ENCODE data around the gene IFNG. TPM values are rescaled to one million over a fixed set of nuclear protein-coding genes. Genes with fewer than 3 reads are reported as not detected.

The IFNG gene
- total RNA-seq, 3 donors from 2014 or later = 61.8 to 920 (median 807) TPM

DNA sequence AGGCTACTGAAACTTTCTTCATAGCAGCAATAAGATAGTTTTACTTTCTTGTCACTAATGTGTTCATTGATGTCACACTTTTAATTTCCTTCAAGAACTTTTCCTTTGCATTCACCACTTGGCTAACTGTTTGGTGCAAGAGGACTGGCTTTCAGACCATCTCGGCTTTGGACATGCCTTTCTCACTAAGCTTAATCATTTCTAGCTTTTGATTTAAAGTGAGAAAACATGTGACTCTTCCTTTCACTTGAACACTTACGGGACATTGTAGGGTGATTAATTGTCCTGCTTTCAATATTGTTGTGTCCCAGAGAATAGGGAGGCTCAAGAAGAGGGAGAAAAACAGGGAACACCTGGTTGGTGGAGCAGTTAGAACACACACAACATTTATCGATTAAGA lies 41.9 kb downstream of the IFNG start:
- no peak for ATAC-seq
- Mint-ChIP-seq H3K36me3 (ENCODE audit: insufficient read depth) (no peaks in the 10 kb centered on the region), H3K9me3 (no peaks in the 10 kb centered on the region), H3K4me1 (ENCODE audit: low read depth) (peaks cover 27% of the 10 kb centered on the region), H3K4me3 (peak overlapping the region; percentile 45), H3K27me3 (ENCODE audit: low read depth) (peaks cover 2% of the 10 kb centered on the region)
- DNase-seq = no peak

DNA sequence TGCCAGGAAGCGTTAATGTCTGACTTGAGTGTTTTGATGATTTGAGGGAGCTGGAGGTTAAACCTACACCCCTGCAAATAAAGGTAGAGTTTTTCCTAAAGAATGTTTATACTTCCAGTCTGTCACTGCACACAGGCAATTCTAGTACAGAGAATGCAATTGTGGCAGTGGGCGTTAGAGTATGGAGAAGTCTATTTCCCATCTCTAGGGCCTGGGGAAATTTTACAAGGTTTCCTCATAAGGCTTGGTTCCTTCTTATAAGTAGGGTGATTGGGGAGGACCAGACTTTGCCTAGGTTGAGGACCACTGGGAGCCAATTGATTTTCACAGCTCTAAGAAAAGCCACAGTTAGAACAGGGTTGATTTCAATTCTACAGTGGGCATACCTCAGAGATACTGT lies 44.3 kb downstream of the IFNG start:
- peaks cover 27% of the 10 kb centered on the region for H3K4me1 Mint-ChIP-seq (ENCODE audit: low read depth)
- ATAC-seq (no peak), DNase-seq (no peak)
- no peaks in the 10 kb centered on the region for H3K36me3 Mint-ChIP-seq (ENCODE audit: insufficient read depth)
- peaks cover 2% of the 10 kb centered on the region for H3K27me3 Mint-ChIP-seq (ENCODE audit: low read depth)
- H3K9me3 Mint-ChIP-seq = no peaks in the 10 kb centered on the region
- H3K4me3 Mint-ChIP-seq = no peak overlapping the region

DNA sequence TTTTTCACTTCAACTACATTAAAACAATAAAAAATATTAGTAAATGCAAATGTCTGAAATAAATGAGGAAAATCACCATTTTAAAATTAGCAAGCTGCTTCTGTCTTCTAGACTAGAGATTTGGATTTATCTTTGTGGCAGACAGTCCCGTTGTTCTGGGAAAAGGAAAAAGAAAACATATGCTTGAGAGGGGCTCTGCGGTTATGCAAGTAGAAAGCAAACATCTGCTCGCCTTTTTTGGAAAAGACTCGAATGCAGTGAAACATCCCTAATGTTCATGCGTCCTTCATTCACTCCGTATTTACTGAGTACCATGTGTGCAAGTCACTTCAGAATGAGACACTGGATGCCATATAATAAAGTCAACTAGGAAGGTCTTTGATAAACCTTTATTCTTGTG lies 44.9 kb downstream of the IFNG start:
- Mint-ChIP-seq H3K27me3 (ENCODE audit: low read depth) (peaks cover 2% of the 10 kb centered on the region), H3K4me3 (no peak overlapping the region), H3K4me1 (ENCODE audit: low read depth) (peaks cover 27% of the 10 kb centered on the region), H3K36me3 (ENCODE audit: insufficient read depth) (no peaks in the 10 kb centered on the region), H3K9me3 (no peaks in the 10 kb centered on the region)
- DNase-seq (no peak), ATAC-seq (no peak)

DNA sequence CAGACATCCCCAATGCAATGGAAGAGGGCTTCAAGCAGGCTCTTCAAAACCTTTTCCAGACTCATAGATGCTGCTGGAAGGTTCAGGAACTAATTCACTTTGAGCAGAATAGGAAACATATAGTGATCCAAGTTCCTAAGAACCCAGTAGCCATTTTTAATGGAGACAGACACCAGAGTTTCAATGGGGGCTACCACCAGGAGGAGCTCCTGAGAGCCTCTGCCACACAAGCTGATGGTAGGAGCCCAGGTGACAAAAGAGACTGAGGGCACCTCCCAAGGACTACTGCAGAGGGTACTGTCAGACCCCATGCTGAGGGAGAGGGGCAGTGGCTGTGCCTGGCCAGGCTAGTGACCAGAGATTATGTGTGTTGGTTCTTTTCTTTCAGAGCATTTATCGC lies 45.9 kb downstream of the IFNG start:
- no peaks in the 10 kb centered on the region for H3K9me3 Mint-ChIP-seq
- H3K4me1 Mint-ChIP-seq (ENCODE audit: low read depth) = peaks cover 20% of the 10 kb centered on the region
- ATAC-seq (no peak), DNase-seq (peak; percentile 51)
- H3K36me3 Mint-ChIP-seq (ENCODE audit: insufficient read depth) = no peaks in the 10 kb centered on the region
- peaks cover 2% of the 10 kb centered on the region for H3K27me3 Mint-ChIP-seq (ENCODE audit: low read depth)
- H3K4me3 Mint-ChIP-seq = no peak overlapping the region

DNA sequence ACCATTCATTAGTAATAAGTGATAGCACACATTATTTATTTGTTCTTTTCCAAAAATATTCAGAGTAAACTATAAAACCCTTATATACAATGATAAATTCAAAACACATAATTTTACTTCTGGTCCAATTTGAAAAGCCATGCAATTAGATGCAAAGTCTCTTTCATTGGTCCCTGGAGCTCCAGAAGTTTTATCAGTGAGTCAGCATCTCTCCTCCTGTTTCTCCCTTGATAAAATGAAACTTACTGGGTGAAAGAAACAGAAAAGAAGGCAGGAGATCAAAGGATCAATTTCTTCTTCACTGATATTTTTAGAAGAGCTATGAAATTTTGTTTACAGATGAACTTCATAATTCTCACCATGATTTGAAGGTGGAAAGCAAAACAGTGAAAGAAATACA lies 47.5 kb downstream of the IFNG start:
- no peaks in the 10 kb centered on the region for H3K9me3 Mint-ChIP-seq
- ATAC-seq (no peak), DNase-seq (no peak)
- peaks cover 2% of the 10 kb centered on the region for H3K27me3 Mint-ChIP-seq (ENCODE audit: low read depth)
- no peaks in the 10 kb centered on the region for H3K36me3 Mint-ChIP-seq (ENCODE audit: insufficient read depth)
- peaks cover 4% of the 10 kb centered on the region for H3K4me1 Mint-ChIP-seq (ENCODE audit: low read depth)
- no peak overlapping the region for H3K4me3 Mint-ChIP-seq

DNA sequence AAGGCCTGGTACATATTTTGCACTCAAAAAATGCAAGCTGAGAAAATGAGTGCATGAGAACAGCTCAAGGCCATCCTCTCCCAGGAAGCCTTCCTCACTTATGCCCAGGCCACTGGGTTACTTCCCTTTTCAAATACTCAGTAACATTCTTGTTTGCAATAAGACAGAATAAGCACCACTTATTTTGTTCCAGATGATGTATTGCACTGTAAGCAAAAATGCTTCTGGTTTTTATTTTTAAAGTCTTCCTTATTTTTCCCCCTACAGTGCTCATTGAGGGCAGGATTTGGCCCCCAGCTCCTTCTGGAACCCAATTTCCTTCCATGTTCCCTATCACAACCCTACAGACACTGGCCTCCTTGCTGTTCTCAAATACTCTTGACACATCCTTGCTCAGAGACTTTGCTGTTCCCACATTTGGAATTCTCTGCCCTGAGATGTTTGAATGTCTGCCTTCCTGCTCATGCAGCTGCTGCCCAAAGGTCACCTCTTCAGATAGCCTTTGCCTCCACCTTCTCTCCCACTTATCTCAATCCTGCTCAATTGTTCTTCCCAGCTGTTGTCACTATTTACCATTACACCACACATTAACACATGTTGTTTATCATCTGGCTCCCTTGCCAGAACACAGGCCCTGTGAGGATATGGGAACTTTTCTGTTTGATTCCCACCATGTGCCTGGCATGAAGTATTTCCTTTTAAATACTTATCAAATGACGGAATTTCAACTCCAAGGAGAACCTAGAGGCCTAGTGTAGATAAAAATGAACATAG lies 49.9 kb downstream of the IFNG start:
- Mint-ChIP-seq H3K9me3 (no peaks in the 10 kb centered on the region), H3K4me1 (ENCODE audit: low read depth) (no peaks in the 10 kb centered on the region), H3K4me3 (no peak overlapping the region), H3K36me3 (ENCODE audit: insufficient read depth) (no peaks in the 10 kb centered on the region), H3K27me3 (ENCODE audit: low read depth) (no peaks in the 10 kb centered on the region)
- ATAC-seq (no peak), DNase-seq (no peak)

DNA sequence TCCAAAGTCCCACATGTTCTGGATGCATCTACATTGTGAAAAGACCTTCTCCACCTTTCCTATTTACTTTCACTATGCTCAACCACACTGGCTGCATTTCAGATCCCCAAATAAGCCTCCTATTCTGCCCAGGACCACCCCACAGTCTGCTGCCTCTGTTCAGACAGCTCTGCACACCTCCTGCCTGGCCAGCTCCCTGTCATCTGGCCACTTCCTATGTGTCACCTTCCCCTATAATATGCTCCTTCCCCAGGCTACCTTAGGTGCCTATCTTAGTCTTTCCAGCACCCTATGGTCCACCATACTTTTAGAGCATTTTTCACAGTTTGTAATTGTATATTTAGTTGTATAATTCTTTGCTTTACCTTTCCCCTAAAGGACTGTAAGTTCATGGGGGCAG lies 50.5 kb downstream of the IFNG start:
- Mint-ChIP-seq H3K36me3 (ENCODE audit: insufficient read depth) (no peaks in the 10 kb centered on the region), H3K27me3 (ENCODE audit: low read depth) (no peaks in the 10 kb centered on the region), H3K4me3 (no peak overlapping the region), H3K9me3 (no peaks in the 10 kb centered on the region), H3K4me1 (ENCODE audit: low read depth) (no peaks in the 10 kb centered on the region)
- ATAC-seq (no peak), DNase-seq (no peak)

DNA sequence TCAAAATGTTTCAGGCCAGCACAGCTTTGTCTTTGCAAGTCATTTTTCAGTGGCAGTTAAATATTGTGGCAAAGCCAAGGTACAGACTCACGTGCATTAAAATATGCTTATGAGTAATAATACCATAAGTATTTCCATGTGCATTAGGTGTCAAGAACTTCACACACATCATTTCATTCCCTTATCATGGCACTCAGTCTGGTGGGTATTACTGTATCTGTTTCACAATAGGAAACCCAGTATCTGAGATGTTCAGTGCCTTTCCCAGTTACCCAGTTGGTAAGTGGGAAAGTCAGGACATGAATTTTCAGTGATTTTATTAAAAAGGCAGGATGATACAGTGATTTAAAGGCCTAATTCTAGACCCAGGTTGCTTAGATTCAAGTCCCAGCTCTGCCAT lies 52.9 kb downstream of the IFNG start:
- Mint-ChIP-seq H3K9me3 (no peaks in the 10 kb centered on the region), H3K4me3 (no peak overlapping the region), H3K4me1 (ENCODE audit: low read depth) (no peaks in the 10 kb centered on the region), H3K27me3 (ENCODE audit: low read depth) (no peaks in the 10 kb centered on the region), H3K36me3 (ENCODE audit: insufficient read depth) (no peaks in the 10 kb centered on the region)
- DNase-seq (no peak), ATAC-seq (no peak)

DNA sequence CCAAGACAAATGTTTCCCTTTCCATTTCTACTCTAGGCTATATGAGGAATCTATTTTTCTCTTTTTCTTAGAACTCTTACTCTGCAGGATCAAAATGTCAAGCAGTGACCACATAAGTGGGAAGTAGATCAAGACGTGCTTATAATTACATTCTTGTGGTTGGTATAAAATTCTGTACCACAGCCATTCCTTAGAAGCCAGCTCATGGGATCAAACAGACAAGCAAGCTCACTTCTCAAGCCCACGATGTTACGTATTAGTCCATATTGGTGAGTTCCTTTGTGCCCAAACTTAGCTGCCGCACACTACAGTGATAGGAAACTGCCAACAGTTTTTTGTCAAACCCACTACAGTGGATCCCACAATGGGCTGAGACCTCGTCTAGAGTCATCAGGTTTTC lies 53.4 kb downstream of the IFNG start:
- H3K36me3 Mint-ChIP-seq (ENCODE audit: insufficient read depth) = no peaks in the 10 kb centered on the region
- H3K4me1 Mint-ChIP-seq (ENCODE audit: low read depth) = no peaks in the 10 kb centered on the region
- ATAC-seq (no peak), DNase-seq (no peak)
- no peaks in the 10 kb centered on the region for H3K9me3 Mint-ChIP-seq
- no peak overlapping the region for H3K4me3 Mint-ChIP-seq
- H3K27me3 Mint-ChIP-seq (ENCODE audit: low read depth) = no peaks in the 10 kb centered on the region

Other genes starting within 250 kb of the IFNG start
- gene IFNG-AS1, start 170.3 kb downstream of the IFNG start, total RNA-seq = under 1 TPM in 1 of 3 donors, not detected in 2; 0.95 TPM
- gene IL26, start 66.1 kb upstream of the IFNG start, total RNA-seq = 1 to 10 TPM in 1 of 3 donors, under 1 TPM in 2; 0.28 to 2.6 (median 0.84) TPM
- 1 to 10 TPM; 1.2 to 6.0 (median 1.5) TPM for gene IL22, start 93.9 kb upstream of the IFNG start, total RNA-seq
- gene MDM1, start 172.6 kb upstream of the IFNG start, total RNA-seq = 10 to 100 TPM; 10.6 to 11.1 (median 11.1) TPM

Measured in activated T-cell treated with anti-CD3 and anti-CD28 coated beads, Interleukin-2, amount 50 U/mL, for 4 hours (primary cell).